Neutrophil (primary cell): ENCODE data around the gene LAMA4.

Experiments used
- H3K27ac ChIP-seq: fragments of 200-600 bp; sonication (generic); 2 replicates; pipeline ENCODE4 v1.5.1; 2016; ENCODE audit warnings: mild to moderate bottlenecking, moderate library complexity
- H3K27me3 ChIP-seq: fragments of 200-600 bp; sonication (generic); 2 replicates; pipeline ENCODE4 v1.6.0; 2016; ENCODE audit warnings: mild to moderate bottlenecking
- H3K36me3 ChIP-seq: fragments of 200-600 bp; sonication (generic); 2 replicates; pipeline ENCODE4 v1.5.1; 2017
- H3K4me1 ChIP-seq, 2 experiments: fragments of 200-600 bp in 1 of 2; sonication (generic) in 1 of 2; 1 replicate in 1 of 2; 2 replicates in 1 of 2; pipeline versions ENCODE4 v1.5.1 to v1.6.1; 2013 to 2016; ENCODE audit warnings: low read depth in 1 of 2, low read length in 1 of 2, mild to moderate bottlenecking in 1 of 2, moderate library complexity in 1 of 2; ENCODE audit not compliant: control insufficient read depth in 1 of 2, insufficient read depth in 1 of 2
- H3K4me3 ChIP-seq, 2 experiments: fragments of 200-600 bp in 1 of 2; sonication (generic) in 1 of 2; 1 replicate in 1 of 2; 2 replicates in 1 of 2; pipeline ENCODE4 v1.5.1; 2013 to 2016; ENCODE audit warnings: low read depth in 1 of 2, low read length in 1 of 2, mild to moderate bottlenecking in 1 of 2, moderate library complexity in 1 of 2
- H3K9me3 ChIP-seq: fragments of 200-600 bp; sonication (generic); 2 replicates; pipeline ENCODE4 v1.5.1; 2016
- CTCF ChIP-seq: fragments of 200-600 bp; sonication (generic); IDR thresholded peaks from 2 replicates; pipeline ENCODE4 v1.5.1; 2016; ENCODE audit warnings: antibody characterized with exemption

Gene LAMA4

GRCh38 chr6:112253841-112254816, at the start of gene LAMA4:
Gene LAMA4 (minus strand): TSS chr6:112254567. CDS start chr6:112254150, 417 bp downstream.
- no peak for TF ChIP-seq CTCF
- Histone ChIP-seq H3K9me3 (no peaks in the 10 kb centered on the region), H3K27ac (no peak within 1 kb of the TSS), H3K4me1 (peaks cover 6 to 9% of the 10 kb centered on the region in 2 experiments), H3K27me3 (peaks cover 65% of the 10 kb centered on the region), H3K4me3 (peak within 1 kb of the TSS in 1 of 2 experiments; percentile 13), H3K36me3 (no peaks in the 10 kb centered on the region)

GRCh38 chr6:112302142-112302705, 47.9 kb upstream of the LAMA4 start:
- no peaks in the 10 kb centered on the region for H3K9me3 ChIP-seq
- no peak overlapping the region for H3K27ac ChIP-seq
- H3K4me3 ChIP-seq, result no peak overlapping the region
- no peaks in the 10 kb centered on the region for H3K36me3 ChIP-seq
- H3K4me1 ChIP-seq, result no peaks in the 10 kb centered on the region
- H3K27me3 ChIP-seq, result peaks cover 6% of the 10 kb centered on the region
- no peak for TF ChIP-seq CTCF

GRCh38 chr6:112300896-112301295, 46.5 kb upstream of the LAMA4 start:
- H3K4me1 ChIP-seq, result no peaks in the 10 kb centered on the region
- no peaks in the 10 kb centered on the region for H3K36me3 ChIP-seq
- H3K27me3 ChIP-seq, result peaks cover 6% of the 10 kb centered on the region
- no peaks in the 10 kb centered on the region for H3K9me3 ChIP-seq
- TF ChIP-seq CTCF, result no peak
- H3K4me3 ChIP-seq, result no peak overlapping the region
- H3K27ac ChIP-seq, result no peak overlapping the region

GRCh38 chr6:112298816-112299281, 44.5 kb upstream of the LAMA4 start:
- H3K9me3 ChIP-seq, result no peaks in the 10 kb centered on the region
- TF ChIP-seq CTCF, result no peak
- no peaks in the 10 kb centered on the region for H3K36me3 ChIP-seq
- no peak overlapping the region for H3K4me3 ChIP-seq
- no peak overlapping the region for H3K27ac ChIP-seq
- H3K4me1 ChIP-seq, result no peaks in the 10 kb centered on the region
- H3K27me3 ChIP-seq, result peaks cover 6% of the 10 kb centered on the region

- Histone ChIP-seq H3K4me3 (no peak overlapping the region), H3K27ac (no peak overlapping the region)
These were observed 43.8 kb upstream of the LAMA4 start for GRCh38 chr6:112298021-112298745.

More at GRCh38 chr6:112298021-112298745, 43.8 kb upstream of the LAMA4 start:
- Histone ChIP-seq H3K27me3 (peaks cover 6% of the 10 kb centered on the region), H3K4me1 (no peaks in the 10 kb centered on the region), H3K36me3 (no peaks in the 10 kb centered on the region), H3K9me3 (no peaks in the 10 kb centered on the region)
- TF ChIP-seq CTCF, result no peak
